ENCODE measurements around the gene TPTE.
"Not testable (repeated sequence)": the region's sequence is repeated elsewhere in the genome, so short reads cannot be mapped to it uniquely, and the experiment has no call there.

Gene TPTE

DNA sequence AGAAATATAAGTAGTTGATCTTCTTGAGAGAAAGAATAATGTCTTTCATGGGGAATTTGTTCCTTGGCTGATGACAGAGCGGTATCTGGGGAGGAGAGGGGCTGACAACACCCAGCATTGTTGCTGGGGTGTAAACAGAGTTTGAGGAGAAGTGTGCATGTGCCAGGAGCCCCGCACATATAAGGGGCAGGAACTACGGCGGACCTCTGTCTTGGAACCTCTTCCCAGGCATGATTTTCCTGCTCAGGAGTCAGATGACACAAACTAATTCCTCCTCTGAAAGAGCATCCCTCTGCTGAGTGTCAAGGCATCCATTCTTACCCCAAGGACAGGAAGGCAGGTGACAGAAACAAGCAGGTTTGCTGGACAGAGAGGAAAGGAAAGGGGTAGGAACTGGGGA is 119.1 kb downstream of the TPTE start:
- ATAC-seq (no peak), DNase-seq (no peak)
- H3K27ac Mint-ChIP-seq, result no peak overlapping the region
- no peaks in the 10 kb centered on the region for H3K4me1 Mint-ChIP-seq
- no peaks in the 10 kb centered on the region for H3K9me3 Mint-ChIP-seq
- H3K4me3 Mint-ChIP-seq, result no peak overlapping the region
- no peaks in the 10 kb centered on the region for H3K27me3 Mint-ChIP-seq

GRCh38 chr21:10641107-10641506 is 119.7 kb downstream of the TPTE start:
- no peaks in the 10 kb centered on the region for H3K9me3 Mint-ChIP-seq
- H3K4me3 Mint-ChIP-seq, result no peak overlapping the region
- no peaks in the 10 kb centered on the region for H3K27me3 Mint-ChIP-seq
- ATAC-seq, result no peak
- H3K4me1 Mint-ChIP-seq, result no peaks in the 10 kb centered on the region
- no peak overlapping the region for H3K27ac Mint-ChIP-seq
- no peak for DNase-seq

DNA sequence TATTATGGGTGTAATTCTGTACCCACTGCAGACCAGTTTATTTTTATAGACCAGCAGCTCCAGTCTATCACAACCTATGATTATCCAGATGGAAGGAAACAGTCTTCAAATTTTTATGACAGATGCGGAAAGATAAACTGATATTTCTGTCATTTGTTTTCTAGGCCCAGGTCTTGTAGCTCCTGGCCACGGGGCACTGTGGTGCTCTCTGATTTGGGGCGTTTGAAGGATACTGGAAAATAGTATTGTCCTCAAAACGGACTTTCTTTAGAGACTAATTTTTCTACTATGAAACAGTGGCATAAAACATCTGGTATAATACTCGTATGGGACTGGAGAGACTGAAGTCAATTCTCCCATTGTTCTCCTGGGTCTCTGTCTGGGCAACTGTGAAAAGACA is 124.3 kb downstream of the TPTE start:
- H3K4me1 Mint-ChIP-seq, H3K27ac Mint-ChIP-seq, H3K27me3 Mint-ChIP-seq, H3K9me3 Mint-ChIP-seq, ATAC-seq, DNase-seq, H3K4me3 Mint-ChIP-seq: not testable (repeated sequence)

DNA sequence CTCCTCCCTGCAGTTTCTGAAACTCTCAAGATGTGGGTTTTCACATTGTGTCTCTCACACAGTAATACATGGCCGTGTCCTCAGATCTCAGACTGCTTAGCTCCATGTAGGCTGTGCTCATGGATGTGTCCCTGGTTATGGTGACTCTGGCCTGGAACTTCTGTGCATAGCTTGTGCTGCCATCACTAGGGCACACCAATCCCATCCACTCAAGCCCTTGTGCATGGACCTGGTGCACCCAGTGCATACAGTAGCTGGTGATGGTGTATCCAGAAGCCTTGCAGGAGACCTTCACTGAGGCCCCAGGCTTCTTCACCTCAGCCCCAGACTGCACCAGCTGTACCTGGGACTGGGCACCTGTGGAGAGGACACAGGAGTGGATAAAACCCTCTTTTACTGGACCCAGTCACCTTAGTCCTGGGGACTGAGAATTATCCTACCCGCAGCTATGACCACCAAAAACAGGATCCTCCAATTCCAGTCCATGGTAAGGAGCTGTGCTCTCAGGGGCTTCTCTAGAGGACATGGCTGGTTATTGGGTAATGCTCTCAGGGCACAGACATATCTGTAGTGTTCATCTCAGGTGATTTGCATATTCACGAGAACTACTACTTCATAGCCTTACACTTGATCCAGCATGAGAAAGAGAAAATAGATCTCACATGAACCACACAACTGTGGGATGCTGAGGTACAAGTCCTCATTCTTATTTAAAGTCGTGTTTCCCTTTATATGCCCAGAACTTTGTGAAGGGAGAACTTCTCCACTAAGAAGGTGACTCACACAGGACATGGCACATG is 128.2 kb downstream of the TPTE start:
- not testable (repeated sequence) for H3K9me3 Mint-ChIP-seq, H3K4me1 Mint-ChIP-seq, ATAC-seq, H3K27me3 Mint-ChIP-seq, H3K27ac Mint-ChIP-seq, DNase-seq, H3K4me3 Mint-ChIP-seq

DNA sequence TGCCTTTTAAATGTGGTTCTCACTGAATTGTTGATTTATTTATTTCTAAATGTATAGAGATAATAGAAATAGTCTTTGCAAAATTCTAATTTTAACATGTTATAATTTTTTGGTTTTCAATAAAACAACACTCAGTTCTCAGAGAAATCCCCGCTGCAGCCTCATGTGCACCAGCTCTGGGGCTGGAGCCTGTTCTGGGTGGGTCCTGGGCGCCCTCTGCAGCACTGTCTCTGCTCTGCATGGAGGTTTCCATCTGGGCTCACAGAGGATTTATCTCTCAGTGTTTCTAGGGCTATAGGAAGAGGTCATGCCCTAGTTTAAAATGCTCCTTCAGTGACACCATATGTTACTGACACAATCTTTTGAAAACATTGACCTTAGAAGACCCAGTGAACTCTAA is 128.9 kb downstream of the TPTE start:
- H3K4me1 Mint-ChIP-seq, H3K27me3 Mint-ChIP-seq, H3K9me3 Mint-ChIP-seq, H3K4me3 Mint-ChIP-seq, H3K27ac Mint-ChIP-seq, DNase-seq, ATAC-seq: not testable (repeated sequence)

Measured in stimulated activated naive CD8-positive, alpha-beta T cell treated with anti-CD3 and anti-CD28 coated beads, Interleukin-15, amount 100 ng/mL, for 72 hours (primary cell).